H9 (cell line): ENCODE measurements around the gene UBL5. TPM values are rescaled to one million over a fixed set of nuclear protein-coding genes. Genes with fewer than 3 reads are reported as not detected.

Source experiments
- DNase-seq: peaks from one replicate; pipeline ENCODE4 v3.0.0-alpha.2; 2017
- H2AFZ ChIP-seq: one replicate; pipeline ENCODE4 v1.6.1; 2013; ENCODE audit warnings: mild to moderate bottlenecking, low read length, control low read depth, moderate library complexity
- H2AK5ac ChIP-seq: 2 replicates; pipeline ENCODE4 v1.6.1; 2013; ENCODE audit warnings: low read length, control low read depth, mixed read lengths; ENCODE audit not compliant: insufficient read length
- H2BK120ac ChIP-seq: one replicate; pipeline ENCODE4 v1.6.1; 2013; ENCODE audit warnings: low read depth, mild to moderate bottlenecking, low read length, control low read depth, inconsistent platforms; ENCODE audit not compliant: poor library complexity, severe bottlenecking
- H2BK12ac ChIP-seq: 2 replicates; pipeline ENCODE4 v1.6.1; 2013; ENCODE audit warnings: low read length, control low read depth, mixed read lengths, low read depth; ENCODE audit not compliant: insufficient read length
- H2BK15ac ChIP-seq: 2 replicates; pipeline ENCODE4 v1.6.1; 2013; ENCODE audit warnings: low read depth, low read length, control low read depth
- H2BK20ac ChIP-seq: one replicate; pipeline ENCODE4 v1.6.1; 2013; ENCODE audit warnings: low read depth, mild to moderate bottlenecking, low read length, control low read depth, inconsistent platforms; ENCODE audit not compliant: poor library complexity, severe bottlenecking
- H2BK5ac ChIP-seq: 2 replicates; pipeline ENCODE4 v1.6.1; 2013; ENCODE audit warnings: low read length, control low read depth, mixed read lengths; ENCODE audit not compliant: insufficient read length
- H3K14ac ChIP-seq: 2 replicates; pipeline ENCODE4 v1.6.1; 2013; ENCODE audit warnings: low read length, control low read depth; ENCODE audit not compliant: insufficient read depth
- H3K18ac ChIP-seq: 2 replicates; pipeline ENCODE4 v1.6.1; 2013; ENCODE audit warnings: low read depth, mild to moderate bottlenecking, mixed read lengths, low read length, control low read depth; ENCODE audit not compliant: insufficient read length
- H3K23ac ChIP-seq: 2 replicates; pipeline ENCODE4 v1.6.1; 2013; ENCODE audit warnings: low read length, control low read depth, mixed read lengths, low read depth; ENCODE audit not compliant: insufficient read length
- H3K23me2 ChIP-seq: 2 replicates; pipeline ENCODE4 v1.6.1; 2013; ENCODE audit warnings: low read depth, mild to moderate bottlenecking, mixed read lengths, low read length, control low read depth; ENCODE audit not compliant: insufficient read length, poor library complexity, severe bottlenecking
- H3K27ac ChIP-seq: 2 replicates; pipeline ENCODE4 v1.5.1; 2013; ENCODE audit warnings: low read length, control low read depth, mixed read lengths, low read depth; ENCODE audit not compliant: insufficient read length
- H3K27me3 ChIP-seq: 2 replicates; pipeline ENCODE4 v1.6.1; 2013; ENCODE audit warnings: low read length, control low read depth, inconsistent platforms; ENCODE audit not compliant: insufficient read depth
- H3K4ac ChIP-seq: 2 replicates; pipeline ENCODE4 v1.6.1; 2013; ENCODE audit warnings: low read depth, mild to moderate bottlenecking, control low read depth, inconsistent platforms, low read length, moderate library complexity
- H3K4me1 ChIP-seq: 2 replicates; pipeline ENCODE4 v1.6.1; 2013; ENCODE audit warnings: low read length, control low read depth, inconsistent platforms; ENCODE audit not compliant: insufficient read depth
- H3K4me2 ChIP-seq: 2 replicates; pipeline ENCODE4 v1.6.1; 2013; ENCODE audit warnings: low read length, control low read depth, mixed read lengths; ENCODE audit not compliant: insufficient read length, insufficient read depth
- H3K56ac ChIP-seq: 2 replicates; pipeline ENCODE4 v1.6.1; 2013; ENCODE audit warnings: low read depth, mild to moderate bottlenecking, mixed read lengths, low read length, control low read depth; ENCODE audit not compliant: insufficient read length
- H3K79me1 ChIP-seq: 2 replicates; pipeline ENCODE4 v1.6.1; 2013; ENCODE audit warnings: low read depth, mild to moderate bottlenecking, moderate library complexity, low read length, control low read depth, inconsistent platforms; ENCODE audit not compliant: insufficient read depth, poor library complexity, severe bottlenecking
- H3K79me2 ChIP-seq: 2 replicates; pipeline ENCODE4 v1.6.1; 2013; ENCODE audit warnings: low read length, control low read depth, inconsistent platforms; ENCODE audit not compliant: insufficient read depth
- H3K9ac ChIP-seq: 2 replicates; pipeline ENCODE4 v1.6.1; 2013; ENCODE audit warnings: low read length, control low read depth, mixed read lengths; ENCODE audit not compliant: insufficient read length; ENCODE audit errors: extremely low read depth
- H3K9me3 ChIP-seq: one replicate; pipeline ENCODE4 v1.6.1; 2013; ENCODE audit warnings: low read depth, low read length, inconsistent platforms; ENCODE audit not compliant: control insufficient read depth
- H3T11ph ChIP-seq: one replicate; pipeline ENCODE4 v1.6.1; 2013; ENCODE audit warnings: mild to moderate bottlenecking, low read length, control low read depth, inconsistent platforms
- H4K20me1 ChIP-seq: one replicate; pipeline ENCODE4 v1.6.1; 2013; ENCODE audit not compliant: control insufficient read depth, insufficient read length, insufficient read depth
- H4K5ac ChIP-seq: 2 replicates; pipeline ENCODE4 v1.6.1; 2013; ENCODE audit warnings: low read depth, mild to moderate bottlenecking, mixed read lengths, low read length, control low read depth; ENCODE audit not compliant: insufficient read length
- H4K8ac ChIP-seq: replicated peaks from 2 replicates; pipeline ENCODE4 v1.6.1; 2013; ENCODE audit warnings: low read length, control low read depth, mixed read lengths, low read depth; ENCODE audit not compliant: insufficient read length
- H4K91ac ChIP-seq: 2 replicates; pipeline ENCODE4 v1.6.1; 2013; ENCODE audit warnings: low read depth, mild to moderate bottlenecking, moderate library complexity, mixed read lengths, low read length, control low read depth; ENCODE audit not compliant: insufficient read length
- H3K27ac Mint-ChIP-seq, 3 experiments: 2 replicates in 2 of 3; 3 replicates in 1 of 3; pipeline ENCODE4 v1.8.0; 2020 to 2021; ENCODE audit warnings: mixed read lengths in 3 of 3, mild to moderate bottlenecking in 1 of 3, moderate library complexity in 1 of 3
- H3K27me3 Mint-ChIP-seq: 2 replicates; pipeline ENCODE4 v1.8.0; 2021; ENCODE audit warnings: low read depth, mild to moderate bottlenecking, moderate library complexity, mixed read lengths
- H3K36me3 Mint-ChIP-seq, 3 experiments: 2 replicates in 2 of 3; 3 replicates in 1 of 3; pipeline ENCODE4 v1.8.0; 2020 to 2021; ENCODE audit warnings: low read depth in 3 of 3, mixed read lengths in 3 of 3; ENCODE audit not compliant: insufficient read depth in 1 of 3
- H3K4me1 Mint-ChIP-seq, 2 experiments: 2 replicates each; pipeline ENCODE4 v1.8.0; 2020; ENCODE audit warnings: mixed read lengths in 2 of 2
- H3K4me3 Mint-ChIP-seq, 2 experiments: 2 replicates in 1 of 2; 3 replicates in 1 of 2; pipeline ENCODE4 v1.8.0; 2020 to 2021; ENCODE audit warnings: mild to moderate bottlenecking in 2 of 2, mixed read lengths in 2 of 2, moderate library complexity in 1 of 2
- H3K9me3 Mint-ChIP-seq, 2 experiments: 2 replicates in 1 of 2; 3 replicates in 1 of 2; pipeline ENCODE4 v1.8.0; 2020; ENCODE audit warnings: mild to moderate bottlenecking in 2 of 2, mixed read lengths in 2 of 2, moderate library complexity in 1 of 2
- WGBS: extraction: QIAGEN DNeasy Blood & Tissue Kit; methylation state at CpG from one replicate; pipeline ENCODE4 v1.1.7; 2013; ENCODE audit warnings: missing lambda C conversion rate, low lambda C conversion rate, mixed read lengths; ENCODE audit not compliant: insufficient read length; ENCODE audit errors: extremely low coverage; 5-methylcytosine and 5-hydroxymethylcytosine counted together
- total RNA-seq: library from RNA; stranded (reverse); gene quantifications from 2 replicates; pipeline ENCODE4 v1.2.1, GENCODE V29; 2021
- TF ChIP-seq, protein P1 (sequence below): fragments of 200-600 bp; sonication (generic); conservative IDR thresholded peaks from 3 replicates; pipeline ENCODE4 v1.8.0; 2021; ENCODE audit warnings: antibody characterized with exemption, mild to moderate bottlenecking

The UBL5 gene
- total RNA-seq, 1 experiment from 2014 or later = 393 TPM

DNA sequence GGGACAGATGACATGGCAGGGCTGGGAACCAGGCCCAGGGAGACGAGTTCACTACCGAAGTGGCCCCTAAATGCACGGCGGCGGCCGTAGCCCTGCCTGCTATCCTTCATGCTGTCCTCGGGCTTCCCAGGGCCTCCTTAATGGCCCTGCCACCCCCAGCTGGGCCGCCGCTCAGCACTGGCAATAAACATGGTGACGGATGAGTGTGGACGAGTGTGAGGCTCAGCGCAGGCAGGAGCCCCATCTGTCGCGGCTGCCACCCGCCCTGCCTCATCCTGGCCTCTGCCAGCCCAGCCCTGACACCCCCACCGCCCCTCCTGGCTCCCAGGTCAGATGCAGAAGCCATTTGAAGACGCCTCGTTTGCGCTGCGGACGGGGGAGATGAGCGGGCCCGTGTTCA is 21.0 kb downstream of the UBL5 start:
- Mint-ChIP-seq H3K36me3 (peaks cover 5 to 28% (median 28%) of the 10 kb centered on the region in 3 experiments; a peak in 5 of 7 replicates), H3K27ac (no peak overlapping the region), H3K9me3 (no peaks in the 10 kb centered on the region), H3K4me3 (no peak overlapping the region), H3K27me3 (no peaks in the 10 kb centered on the region), H3K4me1 (peaks cover 8 to 36% of the 10 kb centered on the region in 2 experiments)
- Histone ChIP-seq H3K9me3 (no peaks in the 10 kb centered on the region), H3K79me1 (no peaks in the 10 kb centered on the region), H3K14ac (no peak overlapping the region; the same call in 1 of the 2 replicates), H2AFZ (no peak overlapping the region), H2BK15ac (no peak overlapping the region), H3K4ac (no peak overlapping the region), H4K20me1 (peaks cover 2% of the 10 kb centered on the region), H2AK5ac (no peak overlapping the region), H3T11ph (no peak overlapping the region), H2BK5ac (no peak overlapping the region), H3K18ac (no peak overlapping the region), H3K9ac (no peak overlapping the region), H2BK20ac (no peak overlapping the region), H3K27me3 (no peaks in the 10 kb centered on the region), H3K23ac (no peak overlapping the region), H3K4me1 (no peaks in the 10 kb centered on the region; the same call in 1 of the 2 replicates), H3K23me2 (no peaks in the 10 kb centered on the region), H3K79me2 (no peaks in the 10 kb centered on the region), H3K4me2 (no peak overlapping the region), H2BK120ac (no peak overlapping the region), H3K27ac (no peak overlapping the region), H4K91ac (no peak overlapping the region), H4K8ac (no peak overlapping the region), H4K5ac (no peak overlapping the region), H2BK12ac (no peak overlapping the region), H3K56ac (no peak overlapping the region)
- DNase-seq = no peak
- TF ChIP-seq, protein P1, sequence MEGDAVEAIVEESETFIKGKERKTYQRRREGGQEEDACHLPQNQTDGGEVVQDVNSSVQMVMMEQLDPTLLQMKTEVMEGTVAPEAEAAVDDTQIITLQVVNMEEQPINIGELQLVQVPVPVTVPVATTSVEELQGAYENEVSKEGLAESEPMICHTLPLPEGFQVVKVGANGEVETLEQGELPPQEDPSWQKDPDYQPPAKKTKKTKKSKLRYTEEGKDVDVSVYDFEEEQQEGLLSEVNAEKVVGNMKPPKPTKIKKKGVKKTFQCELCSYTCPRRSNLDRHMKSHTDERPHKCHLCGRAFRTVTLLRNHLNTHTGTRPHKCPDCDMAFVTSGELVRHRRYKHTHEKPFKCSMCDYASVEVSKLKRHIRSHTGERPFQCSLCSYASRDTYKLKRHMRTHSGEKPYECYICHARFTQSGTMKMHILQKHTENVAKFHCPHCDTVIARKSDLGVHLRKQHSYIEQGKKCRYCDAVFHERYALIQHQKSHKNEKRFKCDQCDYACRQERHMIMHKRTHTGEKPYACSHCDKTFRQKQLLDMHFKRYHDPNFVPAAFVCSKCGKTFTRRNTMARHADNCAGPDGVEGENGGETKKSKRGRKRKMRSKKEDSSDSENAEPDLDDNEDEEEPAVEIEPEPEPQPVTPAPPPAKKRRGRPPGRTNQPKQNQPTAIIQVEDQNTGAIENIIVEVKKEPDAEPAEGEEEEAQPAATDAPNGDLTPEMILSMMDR = no peak
- no CpG with 5 or more reads among the region's 23 CpGs for WGBS
